Stimulated activated CD4-positive, alpha-beta T cell treated with anti-CD3 and anti-CD28 coated beads, Interleukin-4, amount 100 ng/mL, for 48 hours (primary cell): ENCODE measurements around the gene TM6SF1.
"Not testable (repeated sequence)": the region's sequence is repeated elsewhere in the genome, so short reads cannot be mapped to it uniquely, and the experiment has no call there.

Experiments
- DNase-seq, 2 donors: peaks; one replicate each; pipeline ENCODE4 v3.0.0-alpha.2; 2020; ENCODE audit warnings: low read depth in 2 of 2

TM6SF1 gene

GRCh38 chr15:83106994-83107840 lies at the start of gene TM6SF1:
TM6SF1 (plus strand) TSS chr15:83107645; CDS start chr15:83107681, 36 bp downstream.
- no peak for DNase-seq

GRCh38 chr15:83057696-83058376 lies 49.6 kb upstream of the TM6SF1 start:
- DNase-seq = no peak

GRCh38 chr15:83061680-83062079 lies 45.8 kb upstream of the TM6SF1 start:
- DNase-seq = no peak

GRCh38 chr15:83062768-83063180 lies 44.7 kb upstream of the TM6SF1 start:
- no peak for DNase-seq

- no peak for DNase-seq
Measured at GRCh38 chr15:83063551-83063950, 43.9 kb upstream of the TM6SF1 start.

GRCh38 chr15:83064859-83065258 lies 42.6 kb upstream of the TM6SF1 start:
- DNase-seq = no peak

- DNase-seq = no peak
Measured at GRCh38 chr15:83065431-83065830, 42.0 kb upstream of the TM6SF1 start.

- DNase-seq = no peak
Measured at GRCh38 chr15:83066034-83066733, 41.3 kb upstream of the TM6SF1 start.

- DNase-seq = peak; percentile 84 to 91
Measured at GRCh38 chr15:83066734-83067637, 40.5 kb upstream of the TM6SF1 start, which contains the start of gene BTBD1. BTBD1 (minus strand) TSS chr15:83067252; CDS start chr15:83067151, 101 bp downstream.

GRCh38 chr15:83067638-83067962 lies 39.8 kb upstream of the TM6SF1 start:
- DNase-seq = no peak

- DNase-seq = no peak
Measured at GRCh38 chr15:83068054-83068453, 39.4 kb upstream of the TM6SF1 start.

GRCh38 chr15:83069211-83069642 lies 38.2 kb upstream of the TM6SF1 start:
- not testable (repeated sequence) for DNase-seq

- no peak for DNase-seq
Measured at GRCh38 chr15:83077491-83078230, 29.8 kb upstream of the TM6SF1 start.

GRCh38 chr15:83078712-83079111 lies 28.7 kb upstream of the TM6SF1 start:
- no peak for DNase-seq

GRCh38 chr15:83081256-83082014 lies 26.0 kb upstream of the TM6SF1 start:
- DNase-seq = no peak

GRCh38 chr15:83082730-83083386 lies 24.6 kb upstream of the TM6SF1 start:
- no peak for DNase-seq

- DNase-seq = not testable (repeated sequence)
Measured at GRCh38 chr15:83085461-83085860, 22.0 kb upstream of the TM6SF1 start.

- not testable (repeated sequence) for DNase-seq
Measured at GRCh38 chr15:83085864-83086552, 21.4 kb upstream of the TM6SF1 start.

- no peak for DNase-seq
Measured at GRCh38 chr15:83087576-83087975, 19.9 kb upstream of the TM6SF1 start.
